ENCODE measurements around the gene SSNA1. TPM values are rescaled to one million over a fixed set of nuclear protein-coding genes. Genes with fewer than 3 reads are reported as not detected.

Gene SSNA1
- polyA plus RNA-seq, 1 donor from 2014 or later, result 170 TPM

DNA sequence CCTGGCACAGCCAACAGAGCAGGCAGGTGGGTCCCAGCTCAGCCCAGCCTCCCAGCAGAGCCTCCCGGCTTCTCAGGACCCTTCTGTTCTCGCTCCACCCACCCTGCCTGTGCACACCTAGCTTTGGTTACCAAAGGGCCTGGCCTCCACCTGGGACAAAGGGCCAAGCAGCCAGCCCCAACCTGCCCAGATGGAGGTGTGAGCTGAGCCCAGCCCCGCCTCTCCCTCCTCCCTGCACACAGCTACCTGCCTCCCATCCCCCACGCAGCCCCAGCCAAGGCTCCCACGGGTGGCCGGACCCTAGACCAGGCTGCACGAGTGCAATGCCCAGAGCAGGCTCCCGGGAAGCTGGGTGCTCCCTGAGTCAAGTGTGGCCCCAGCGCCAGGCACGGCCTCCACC lies 6.4 kb downstream of the SSNA1 start:
- Histone ChIP-seq H3K27ac (ENCODE audit: low read length) (no peak overlapping the region), H3K9me2 (ENCODE audit: insufficient read depth, low read length) (no peaks in the 10 kb centered on the region), H3K9ac (ENCODE audit: low read length) (no peak overlapping the region), H3K4me3 (ENCODE audit: low read length) (no peak overlapping the region), H2AFZ (ENCODE audit: low read depth, low read length) (no peak overlapping the region), H3K79me2 (replicated peaks; ENCODE audit: insufficient read depth, low read length) (no peaks in the 10 kb centered on the region), H4K20me1 (ENCODE audit: insufficient read depth) (no peaks in the 10 kb centered on the region), H3K36me3 (ENCODE audit: insufficient read depth, low read length) (no peaks in the 10 kb centered on the region), H3K9me3 (ENCODE audit: low read length) (no peaks in the 10 kb centered on the region), H3K27me3 (ENCODE audit: insufficient read depth, low read depth, low read length) (no peaks in the 10 kb centered on the region), H3K4me2 (ENCODE audit: low read length) (no peak overlapping the region), H3F3A (ENCODE audit: insufficient read depth, low read length, poor library complexity, severe bottlenecking) (no peaks in the 10 kb centered on the region)
- no peak for TF ChIP-seq TAF1 (IDR thresholded peaks at IDR 0.05; ENCODE audit: low read depth)
- no peak for TF ChIP-seq SMC3 (conservative IDR thresholded peaks at IDR 0.05; ENCODE audit: poor library complexity)
- TF ChIP-seq POLR2AphosphoS5 (IDR thresholded peaks at IDR 0.05), result no peak
- TF ChIP-seq, protein P1, sequence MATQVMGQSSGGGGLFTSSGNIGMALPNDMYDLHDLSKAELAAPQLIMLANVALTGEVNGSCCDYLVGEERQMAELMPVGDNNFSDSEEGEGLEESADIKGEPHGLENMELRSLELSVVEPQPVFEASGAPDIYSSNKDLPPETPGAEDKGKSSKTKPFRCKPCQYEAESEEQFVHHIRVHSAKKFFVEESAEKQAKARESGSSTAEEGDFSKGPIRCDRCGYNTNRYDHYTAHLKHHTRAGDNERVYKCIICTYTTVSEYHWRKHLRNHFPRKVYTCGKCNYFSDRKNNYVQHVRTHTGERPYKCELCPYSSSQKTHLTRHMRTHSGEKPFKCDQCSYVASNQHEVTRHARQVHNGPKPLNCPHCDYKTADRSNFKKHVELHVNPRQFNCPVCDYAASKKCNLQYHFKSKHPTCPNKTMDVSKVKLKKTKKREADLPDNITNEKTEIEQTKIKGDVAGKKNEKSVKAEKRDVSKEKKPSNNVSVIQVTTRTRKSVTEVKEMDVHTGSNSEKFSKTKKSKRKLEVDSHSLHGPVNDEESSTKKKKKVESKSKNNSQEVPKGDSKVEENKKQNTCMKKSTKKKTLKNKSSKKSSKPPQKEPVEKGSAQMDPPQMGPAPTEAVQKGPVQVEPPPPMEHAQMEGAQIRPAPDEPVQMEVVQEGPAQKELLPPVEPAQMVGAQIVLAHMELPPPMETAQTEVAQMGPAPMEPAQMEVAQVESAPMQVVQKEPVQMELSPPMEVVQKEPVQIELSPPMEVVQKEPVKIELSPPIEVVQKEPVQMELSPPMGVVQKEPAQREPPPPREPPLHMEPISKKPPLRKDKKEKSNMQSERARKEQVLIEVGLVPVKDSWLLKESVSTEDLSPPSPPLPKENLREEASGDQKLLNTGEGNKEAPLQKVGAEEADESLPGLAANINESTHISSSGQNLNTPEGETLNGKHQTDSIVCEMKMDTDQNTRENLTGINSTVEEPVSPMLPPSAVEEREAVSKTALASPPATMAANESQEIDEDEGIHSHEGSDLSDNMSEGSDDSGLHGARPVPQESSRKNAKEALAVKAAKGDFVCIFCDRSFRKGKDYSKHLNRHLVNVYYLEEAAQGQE (IDR thresholded peaks at IDR 0.05; ENCODE audit: borderline replicate concordance), result no peak
- no peak for TF ChIP-seq EP300 (conservative IDR thresholded peaks at IDR 0.05; ENCODE audit: poor library complexity, severe bottlenecking)
- TF ChIP-seq, protein P2, sequence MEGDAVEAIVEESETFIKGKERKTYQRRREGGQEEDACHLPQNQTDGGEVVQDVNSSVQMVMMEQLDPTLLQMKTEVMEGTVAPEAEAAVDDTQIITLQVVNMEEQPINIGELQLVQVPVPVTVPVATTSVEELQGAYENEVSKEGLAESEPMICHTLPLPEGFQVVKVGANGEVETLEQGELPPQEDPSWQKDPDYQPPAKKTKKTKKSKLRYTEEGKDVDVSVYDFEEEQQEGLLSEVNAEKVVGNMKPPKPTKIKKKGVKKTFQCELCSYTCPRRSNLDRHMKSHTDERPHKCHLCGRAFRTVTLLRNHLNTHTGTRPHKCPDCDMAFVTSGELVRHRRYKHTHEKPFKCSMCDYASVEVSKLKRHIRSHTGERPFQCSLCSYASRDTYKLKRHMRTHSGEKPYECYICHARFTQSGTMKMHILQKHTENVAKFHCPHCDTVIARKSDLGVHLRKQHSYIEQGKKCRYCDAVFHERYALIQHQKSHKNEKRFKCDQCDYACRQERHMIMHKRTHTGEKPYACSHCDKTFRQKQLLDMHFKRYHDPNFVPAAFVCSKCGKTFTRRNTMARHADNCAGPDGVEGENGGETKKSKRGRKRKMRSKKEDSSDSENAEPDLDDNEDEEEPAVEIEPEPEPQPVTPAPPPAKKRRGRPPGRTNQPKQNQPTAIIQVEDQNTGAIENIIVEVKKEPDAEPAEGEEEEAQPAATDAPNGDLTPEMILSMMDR (IDR thresholded peaks at IDR 0.05; ENCODE audit: poor library complexity, severe bottlenecking), result no peak
- no peak for TF ChIP-seq EZH2 (IDR thresholded peaks at IDR 0.05; ENCODE audit: borderline replicate concordance, insufficient read depth, low read length, poor library complexity, severe bottlenecking)
- TF ChIP-seq RAD21 (conservative IDR thresholded peaks at IDR 0.05), result no peak
- TF ChIP-seq MXI1 (conservative IDR thresholded peaks at IDR 0.05; ENCODE audit: poor library complexity, severe bottlenecking), result no peak

DNA sequence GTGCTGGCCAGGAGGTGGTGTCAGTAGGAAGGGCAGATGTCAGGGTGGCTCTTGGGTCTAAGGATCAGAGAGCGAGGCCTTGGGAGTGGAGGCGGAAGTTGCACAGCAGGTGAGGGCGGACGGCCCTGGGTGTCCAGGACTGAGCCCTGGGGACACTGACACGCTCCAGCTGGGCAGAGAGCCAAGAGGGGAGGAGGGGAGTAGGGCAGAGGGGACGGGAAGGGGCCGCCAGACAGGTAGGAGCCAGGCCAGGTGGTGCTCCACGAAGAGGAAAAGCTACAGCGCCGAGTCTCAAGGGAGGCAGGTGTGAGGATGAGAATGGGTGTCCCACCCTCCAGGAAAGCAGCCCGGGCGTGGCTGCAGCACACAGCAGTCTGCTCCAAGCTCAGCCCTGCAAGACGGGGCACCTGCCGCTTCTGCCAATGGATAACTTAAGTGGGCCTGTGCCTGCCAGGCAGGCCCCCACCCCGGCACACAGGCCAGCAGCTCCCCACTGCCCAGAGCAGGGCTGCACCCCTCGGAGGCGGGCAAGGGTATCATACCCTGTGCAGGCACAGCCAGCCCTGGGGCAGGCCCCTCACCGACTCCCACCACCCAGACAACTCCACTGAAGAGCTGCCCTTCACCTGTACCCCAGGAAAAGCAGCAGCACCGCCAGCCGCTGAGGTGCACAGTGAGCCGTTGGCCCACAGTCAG lies 7.2 kb downstream of the SSNA1 start:
- Histone ChIP-seq H3K79me2 (replicated peaks; ENCODE audit: insufficient read depth, low read length) (no peaks in the 10 kb centered on the region), H3K9me2 (ENCODE audit: insufficient read depth, low read length) (no peaks in the 10 kb centered on the region), H3K27me3 (ENCODE audit: insufficient read depth, low read depth, low read length) (no peaks in the 10 kb centered on the region), H3K9ac (ENCODE audit: low read length) (no peak overlapping the region), H3K27ac (ENCODE audit: low read length) (no peak overlapping the region), H3K4me3 (ENCODE audit: low read length) (no peak overlapping the region), H3K36me3 (ENCODE audit: insufficient read depth, low read length) (no peaks in the 10 kb centered on the region), H3K9me3 (ENCODE audit: low read length) (no peaks in the 10 kb centered on the region), H3K4me2 (ENCODE audit: low read length) (no peak overlapping the region), H4K20me1 (ENCODE audit: insufficient read depth) (no peaks in the 10 kb centered on the region), H2AFZ (ENCODE audit: low read depth, low read length) (no peak overlapping the region), H3F3A (ENCODE audit: insufficient read depth, low read length, poor library complexity, severe bottlenecking) (no peaks in the 10 kb centered on the region)
- TF ChIP-seq, protein P2 (IDR thresholded peaks at IDR 0.05; ENCODE audit: poor library complexity, severe bottlenecking), result no peak
- TF ChIP-seq SMC3 (conservative IDR thresholded peaks at IDR 0.05; ENCODE audit: poor library complexity) (no peak), EZH2 (IDR thresholded peaks at IDR 0.05; ENCODE audit: borderline replicate concordance, insufficient read depth, low read length, poor library complexity, severe bottlenecking) (no peak), EP300 (conservative IDR thresholded peaks at IDR 0.05; ENCODE audit: poor library complexity, severe bottlenecking) (no peak), RAD21 (conservative IDR thresholded peaks at IDR 0.05) (no peak), TAF1 (IDR thresholded peaks at IDR 0.05; ENCODE audit: low read depth) (no peak), POLR2AphosphoS5 (IDR thresholded peaks at IDR 0.05) (no peak), MXI1 (conservative IDR thresholded peaks at IDR 0.05; ENCODE audit: poor library complexity, severe bottlenecking) (no peak)
- TF ChIP-seq, protein P1 (IDR thresholded peaks at IDR 0.05; ENCODE audit: borderline replicate concordance), result no peak

Measured in neural cell (in vitro differentiated cells).